Effector memory CD4-positive, alpha-beta T cell (primary cell): Measurements from ENCODE around the gene OTUD3.

ENCODE experiments used
- DNase-seq, 3 donors: peaks; one replicate each; pipeline ENCODE4 v3.0.0-alpha.2; 2020
- H3K27ac ChIP-seq: 2 replicates; pipeline ENCODE4 v1.7.0; 2013; ENCODE audit warnings: mild to moderate bottlenecking, low read length, moderate library complexity; ENCODE audit not compliant: insufficient read depth, poor library complexity, severe bottlenecking
- H3K27me3 ChIP-seq: replicated peaks from 2 replicates; pipeline ENCODE4 v1.7.0; 2013; ENCODE audit warnings: mild to moderate bottlenecking, low read length; ENCODE audit not compliant: insufficient read depth, control insufficient read depth, poor library complexity, severe bottlenecking
- H3K36me3 ChIP-seq: 2 replicates; pipeline ENCODE4 v1.7.0; 2013; ENCODE audit warnings: mild to moderate bottlenecking, low read length, moderate library complexity; ENCODE audit not compliant: control insufficient read depth, insufficient read depth
- H3K4me1 ChIP-seq: 2 replicates; pipeline ENCODE4 v1.7.0; 2013; ENCODE audit warnings: low read length, mild to moderate bottlenecking; ENCODE audit not compliant: control insufficient read depth, insufficient read depth, poor library complexity, severe bottlenecking
- H3K4me3 ChIP-seq: 2 replicates; pipeline ENCODE4 v1.7.0; 2013; ENCODE audit warnings: low read length, low read depth, mild to moderate bottlenecking; ENCODE audit not compliant: insufficient read depth, poor library complexity, severe bottlenecking
- H3K9me3 ChIP-seq: 2 replicates; pipeline ENCODE4 v1.7.0; 2013; ENCODE audit warnings: mild to moderate bottlenecking, low read length, moderate library complexity; ENCODE audit not compliant: control insufficient read depth

Gene OTUD3

DNA sequence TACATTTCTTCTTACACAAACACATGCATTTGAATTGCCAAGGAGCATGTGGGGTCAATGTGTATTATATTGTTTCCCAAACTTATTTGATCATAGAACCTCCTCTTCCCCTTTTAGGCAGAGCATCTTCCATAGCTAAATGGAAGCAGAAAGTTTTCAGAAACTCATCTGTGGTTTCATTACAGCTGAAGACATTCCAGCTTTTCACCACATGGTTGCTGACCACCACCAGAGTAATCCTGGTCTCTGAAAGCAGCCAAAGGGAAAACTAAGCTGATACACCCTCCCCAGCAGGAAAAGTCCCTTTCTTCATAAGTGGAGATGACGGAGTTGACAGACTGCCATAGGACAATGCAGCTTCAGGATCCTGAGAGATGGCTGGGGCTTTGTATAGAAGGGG, 30.2 kb upstream of the OTUD3 start:
- Histone ChIP-seq H3K4me1 (no peaks in the 10 kb centered on the region), H3K9me3 (no peaks in the 10 kb centered on the region), H3K27ac (no peak overlapping the region), H3K36me3 (no peaks in the 10 kb centered on the region), H3K27me3 (no peaks in the 10 kb centered on the region), H3K4me3 (no peak overlapping the region)
- DNase-seq, result no peak

DNA sequence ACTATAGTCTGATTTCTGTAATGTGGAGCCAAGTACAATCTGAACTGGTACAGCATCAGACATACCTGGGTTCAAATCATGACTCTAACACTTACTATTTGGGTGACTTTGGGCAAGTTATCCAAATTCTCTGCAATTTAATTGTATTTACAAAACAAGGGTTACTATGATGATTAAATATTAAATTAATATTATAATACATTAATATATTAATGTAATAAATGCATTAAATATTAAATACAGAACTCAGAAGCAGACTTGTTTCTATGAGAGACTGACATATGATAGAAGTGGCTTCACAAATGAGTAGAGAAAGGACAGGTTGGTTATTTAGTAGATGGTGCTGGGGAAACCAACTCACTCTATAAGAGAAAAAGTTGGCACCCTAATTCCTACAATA, 27.3 kb upstream of the OTUD3 start:
- H3K27me3 ChIP-seq, result no peaks in the 10 kb centered on the region
- H3K9me3 ChIP-seq, result no peaks in the 10 kb centered on the region
- H3K4me1 ChIP-seq, result no peaks in the 10 kb centered on the region
- no peak overlapping the region for H3K4me3 ChIP-seq
- no peaks in the 10 kb centered on the region for H3K36me3 ChIP-seq
- H3K27ac ChIP-seq, result no peak overlapping the region
- DNase-seq, result no peak

DNA sequence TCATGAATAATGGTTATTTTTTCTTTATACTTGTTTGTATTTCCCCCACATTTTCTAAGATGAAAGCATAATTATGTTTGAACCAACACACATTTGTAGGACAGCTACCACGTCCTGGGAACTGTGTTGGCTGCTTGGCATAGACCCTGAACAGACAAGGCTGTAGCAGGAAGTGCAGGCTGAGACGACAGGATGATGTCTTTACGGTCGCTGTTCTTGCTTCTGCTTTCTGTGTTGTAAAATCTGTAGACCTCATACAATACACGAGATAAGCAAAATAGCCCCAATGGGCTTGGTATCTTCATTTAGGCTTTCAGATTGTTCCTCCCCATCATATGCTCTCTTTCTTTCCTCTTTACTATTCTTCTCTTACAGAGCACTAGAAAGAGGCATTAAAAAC, 23.3 kb upstream of the OTUD3 start:
- no peaks in the 10 kb centered on the region for H3K27me3 ChIP-seq
- no peak overlapping the region for H3K4me3 ChIP-seq
- no peak overlapping the region for H3K27ac ChIP-seq
- no peaks in the 10 kb centered on the region for H3K9me3 ChIP-seq
- H3K36me3 ChIP-seq, result no peaks in the 10 kb centered on the region
- DNase-seq, result no peak
- H3K4me1 ChIP-seq, result no peaks in the 10 kb centered on the region

DNA sequence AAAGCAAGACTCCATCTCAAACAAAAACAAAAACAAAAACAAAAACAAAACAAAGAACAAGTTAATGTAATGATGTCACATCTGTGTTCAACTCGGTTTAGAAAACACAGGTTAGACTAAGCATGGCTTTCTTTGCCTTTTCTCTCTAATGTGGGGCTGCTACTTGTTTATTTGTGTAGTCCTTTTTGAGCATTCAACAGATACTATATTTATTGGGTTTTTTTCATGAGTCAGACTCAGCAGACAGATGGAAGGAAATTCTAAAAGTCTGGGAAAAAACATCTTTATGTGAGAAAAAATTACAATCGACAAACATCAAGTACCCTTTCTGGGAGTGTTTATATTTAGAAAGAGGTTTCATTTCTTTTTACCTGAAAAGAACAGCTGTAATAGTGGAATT, 22.3 kb upstream of the OTUD3 start:
- Histone ChIP-seq H3K4me1 (no peaks in the 10 kb centered on the region), H3K36me3 (no peaks in the 10 kb centered on the region)

DNA sequence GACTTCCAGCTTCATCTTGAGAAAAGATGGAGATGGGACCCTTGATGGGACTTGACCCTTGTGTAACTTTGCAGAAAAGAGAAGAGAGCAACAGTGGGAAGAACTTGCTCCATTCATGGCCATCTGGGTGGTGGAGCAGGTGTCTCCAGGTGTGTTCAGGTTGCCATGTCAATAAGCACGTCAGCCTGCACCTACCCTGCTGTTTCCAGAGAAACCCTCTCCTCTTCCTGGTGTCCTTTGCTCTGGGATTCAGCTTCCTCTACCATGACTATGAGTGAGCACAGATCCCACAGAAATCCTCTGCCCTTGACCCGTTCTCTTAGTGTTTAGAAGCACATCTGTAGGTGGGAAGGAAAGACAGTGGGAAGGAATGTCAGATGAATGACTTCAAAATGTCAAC, 21.8 kb upstream of the OTUD3 start:
- Histone ChIP-seq H3K9me3 (no peaks in the 10 kb centered on the region), H3K27ac (no peak overlapping the region)

More for the DNA sequence above, 22.3 kb upstream of the OTUD3 start:
- no peak for DNase-seq
- no peak overlapping the region for H3K4me3 ChIP-seq
- H3K27ac ChIP-seq, result no peak overlapping the region
- no peaks in the 10 kb centered on the region for H3K27me3 ChIP-seq
- H3K9me3 ChIP-seq, result no peaks in the 10 kb centered on the region

DNA sequence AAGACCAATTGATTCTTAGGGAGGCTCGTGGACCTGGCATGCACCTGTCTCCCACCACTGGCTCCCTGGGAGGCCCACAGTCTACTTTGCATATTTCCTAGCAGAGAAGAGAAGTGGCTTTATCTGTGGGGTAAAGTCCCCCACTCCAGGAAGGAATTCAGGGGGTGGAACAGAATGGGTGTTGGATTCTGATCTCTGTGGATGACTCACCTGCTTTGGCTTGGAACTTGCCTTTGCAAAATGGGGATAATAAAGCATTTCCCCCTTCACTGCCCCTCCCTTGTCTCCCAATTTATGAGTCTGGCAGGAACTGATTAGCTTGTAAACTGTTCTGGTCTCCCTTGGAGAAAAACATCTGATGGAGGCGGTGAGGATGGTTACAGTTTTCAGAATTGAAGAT, 21.2 kb upstream of the OTUD3 start:
- H3K9me3 ChIP-seq, result no peaks in the 10 kb centered on the region
- H3K4me1 ChIP-seq, result no peaks in the 10 kb centered on the region
- H3K4me3 ChIP-seq, result no peak overlapping the region
- H3K27me3 ChIP-seq, result no peaks in the 10 kb centered on the region
- H3K27ac ChIP-seq, result no peak overlapping the region
- no peak for DNase-seq
- no peaks in the 10 kb centered on the region for H3K36me3 ChIP-seq

More for the DNA sequence above, 21.8 kb upstream of the OTUD3 start:
- H3K27me3 ChIP-seq, result no peaks in the 10 kb centered on the region
- no peaks in the 10 kb centered on the region for H3K36me3 ChIP-seq
- H3K4me1 ChIP-seq, result no peaks in the 10 kb centered on the region
- DNase-seq, result no peak
- no peak overlapping the region for H3K4me3 ChIP-seq

DNA sequence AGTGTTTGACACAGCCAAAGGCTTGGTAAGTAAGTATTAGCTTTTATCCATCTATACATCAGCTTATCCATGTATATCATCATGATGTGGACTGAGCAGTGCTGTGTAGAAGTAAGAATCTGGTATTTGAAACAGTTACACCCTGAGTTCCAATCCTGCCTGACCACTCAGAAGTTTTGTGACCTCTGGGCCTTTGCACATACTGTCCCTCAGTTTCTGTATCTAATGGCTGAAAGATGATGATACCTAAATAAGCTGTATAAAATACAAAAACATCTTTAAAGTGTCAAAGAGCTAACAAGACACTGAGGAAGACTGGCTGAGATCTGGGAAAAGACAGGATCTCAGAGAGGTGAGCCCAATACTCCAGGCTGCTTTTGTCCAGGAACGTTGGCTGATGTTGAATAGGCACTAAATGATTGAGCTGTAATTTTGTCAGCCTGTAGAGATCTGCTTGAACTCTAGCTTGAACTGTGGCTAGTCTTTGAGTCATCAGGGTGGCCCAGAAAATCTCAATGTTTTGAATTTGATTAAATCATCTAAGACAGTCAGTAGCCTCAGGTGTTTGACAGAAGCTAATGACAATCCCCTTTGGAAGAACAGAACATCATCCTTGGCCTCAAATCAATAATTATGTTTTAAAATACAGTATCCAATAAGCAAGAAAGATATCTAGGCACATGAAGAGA, 20.2 kb upstream of the OTUD3 start:
- Histone ChIP-seq H3K4me3 (no peak overlapping the region), H3K27ac (no peak overlapping the region), H3K27me3 (no peaks in the 10 kb centered on the region), H3K9me3 (no peaks in the 10 kb centered on the region), H3K4me1 (no peaks in the 10 kb centered on the region), H3K36me3 (no peaks in the 10 kb centered on the region)
- DNase-seq, result no peak

DNA sequence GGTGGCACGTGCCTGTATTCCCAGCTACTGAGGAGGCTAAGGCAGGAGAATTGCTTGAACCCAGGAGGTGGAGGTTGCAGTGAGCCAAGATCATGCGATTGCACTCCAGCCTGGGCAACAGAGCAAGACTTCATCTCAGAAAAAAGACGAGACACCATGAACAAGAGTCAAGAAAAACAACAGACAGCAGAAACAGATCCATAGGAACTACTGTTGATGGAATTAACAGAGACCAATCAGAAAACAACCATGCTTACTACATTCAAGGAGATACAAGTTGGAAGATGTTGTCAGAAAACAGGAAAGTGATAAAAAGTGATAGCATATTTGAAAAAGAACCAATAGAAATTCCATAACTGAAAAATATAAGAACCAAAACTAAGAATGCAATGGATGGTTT, 19.3 kb upstream of the OTUD3 start:
- Histone ChIP-seq H3K27me3 (no peaks in the 10 kb centered on the region), H3K4me3 (no peak overlapping the region), H3K27ac (no peak overlapping the region), H3K9me3 (no peaks in the 10 kb centered on the region), H3K4me1 (no peaks in the 10 kb centered on the region), H3K36me3 (no peaks in the 10 kb centered on the region)
- DNase-seq, result no peak

DNA sequence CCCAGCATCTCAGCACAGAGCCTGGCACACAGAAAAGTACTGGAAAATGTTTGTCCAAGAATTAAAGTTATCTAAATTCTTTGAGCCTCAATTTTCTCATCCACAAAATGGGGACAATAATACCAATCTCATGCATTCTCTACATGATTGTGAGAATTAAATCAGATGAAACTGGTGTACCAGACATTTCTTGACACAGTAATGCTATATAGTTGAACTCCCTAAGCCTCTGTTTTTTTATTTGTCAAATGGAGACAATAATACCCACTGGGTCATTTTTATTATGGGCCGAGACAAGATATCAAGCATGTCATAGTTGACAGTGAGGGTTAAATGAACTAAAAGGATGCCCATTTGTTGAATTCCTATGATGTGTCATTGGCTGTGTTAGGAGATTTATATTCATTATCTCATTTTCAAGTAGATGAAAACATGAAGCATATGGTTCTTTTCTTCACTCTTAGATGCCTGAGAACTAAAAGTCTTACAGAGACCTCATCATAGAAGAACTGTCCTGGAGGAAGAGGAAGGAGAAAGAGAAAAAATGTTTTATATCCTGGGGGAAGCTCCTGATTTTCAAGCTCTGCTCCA, 17.5 kb upstream of the OTUD3 start:
- H3K36me3 ChIP-seq, result no peaks in the 10 kb centered on the region
- DNase-seq, result no peak
- no peaks in the 10 kb centered on the region for H3K9me3 ChIP-seq
- H3K4me3 ChIP-seq, result no peak overlapping the region
- no peak overlapping the region for H3K27ac ChIP-seq
- peaks cover 4% of the 10 kb centered on the region for H3K27me3 ChIP-seq
- no peaks in the 10 kb centered on the region for H3K4me1 ChIP-seq

DNA sequence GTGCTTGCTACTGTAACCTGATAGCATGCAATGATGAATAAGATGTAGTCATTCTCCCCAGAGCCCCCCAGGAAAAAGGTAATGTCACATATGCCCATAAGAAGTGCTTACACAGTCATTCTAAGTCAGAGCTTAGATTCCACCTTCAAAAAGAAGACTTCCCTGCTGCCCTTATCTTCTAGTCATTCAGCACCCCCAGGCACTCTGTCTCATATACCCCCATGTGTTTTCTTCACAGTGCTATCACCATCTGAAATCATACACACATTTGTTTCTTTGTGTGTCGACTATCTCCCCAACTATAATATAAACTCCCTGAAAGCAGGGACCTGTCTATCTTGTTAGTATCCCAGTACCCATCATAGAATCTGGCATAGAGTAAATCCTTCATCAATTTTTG, 16.2 kb upstream of the OTUD3 start:
- H3K9me3 ChIP-seq, result no peaks in the 10 kb centered on the region
- peaks cover 4% of the 10 kb centered on the region for H3K27me3 ChIP-seq
- no peak overlapping the region for H3K27ac ChIP-seq
- no peak overlapping the region for H3K4me3 ChIP-seq
- DNase-seq, result no peak
- H3K36me3 ChIP-seq, result no peaks in the 10 kb centered on the region
- H3K4me1 ChIP-seq, result no peaks in the 10 kb centered on the region
